Heart left ventricle (tissue), 16 donors: ENCODE measurements around the gene JPH2. TPM values are rescaled to one million over a fixed set of nuclear protein-coding genes. Genes with fewer than 3 reads are reported as not detected.

ENCODE experiments used
- ATAC-seq, 4 donors: fragments of 200-7000 bp; cut with Tn5 transposase; one replicate each; pipeline ENCODE4 v1.9.1; 2020 to 2022; ENCODE audit warnings: moderate library complexity in 4 of 4, mild to moderate bottlenecking in 3 of 4, moderate number of reproducible peaks in 1 of 4
- DNase-seq, 5 donors: peaks; one replicate each; pipeline ENCODE4 v3.0.0-alpha.2; 2020
- H3K27ac ChIP-seq, 12 donors: fragments of 200-600 bp; sonication (generic) in 4 of 12; one replicate each; pipeline versions ENCODE4 v1.5.0 to v1.8.0; 2016 to 2022; ENCODE audit warnings: mild to moderate bottlenecking in 2 of 12
- H3K27me3 ChIP-seq, 9 donors: fragments of 200-600 bp; sonication (generic) in 2 of 9; one replicate each; pipeline versions ENCODE4 v1.5.1 to v1.8.0; 2016 to 2022; ENCODE audit warnings: mild to moderate bottlenecking in 3 of 9
- H3K36me3 ChIP-seq, 9 donors: fragments of 200-600 bp; sonication (generic) in 2 of 9; one replicate each; pipeline versions ENCODE4 v1.5.0 to v1.8.0; 2018 to 2022; ENCODE audit warnings: mild to moderate bottlenecking in 2 of 9
- H3K4me1 ChIP-seq, 12 donors: fragments of 200-600 bp; sonication (generic) in 4 of 12; one replicate each; pipeline versions ENCODE4 v1.5.0 to v1.8.0; 2016 to 2022; ENCODE audit warnings: mild to moderate bottlenecking in 3 of 12
- H3K4me3 ChIP-seq, 12 donors: fragments of 200-600 bp; sonication (generic) in 4 of 12; one replicate each; pipeline versions ENCODE4 v1.5.0 to v1.8.0; 2017 to 2022; ENCODE audit warnings: mild to moderate bottlenecking in 9 of 12, moderate library complexity in 4 of 12
- H3K9me3 ChIP-seq, 12 donors: fragments of 200-600 bp; sonication (generic) in 4 of 12; one replicate each; pipeline versions ENCODE4 v1.5.0 to v1.8.0; 2016 to 2022; ENCODE audit warnings: mild to moderate bottlenecking in 1 of 12
- POLR2A ChIP-seq, 2 donors: fragments of 450-650 bp; IDR thresholded peaks; one replicate each; pipeline ENCODE4 v1.6.1; 2017; ENCODE audit warnings: antibody characterized with exemption in 2 of 2, mild to moderate bottlenecking in 2 of 2, moderate library complexity in 2 of 2
- WGBS, 4 donors: extraction: QIAGEN DNeasy Blood & Tissue Kit in 2 of 4; methylation state at CpG; one replicate each; pipeline versions ENCODE4 v1.1.5 to v1.1.7; 2013 to 2018; 5-methylcytosine and 5-hydroxymethylcytosine counted together
- intact Hi-C, 10 donors: fragments of 100-400 bp; cut with DNase I; formaldehyde crosslinking; loops; one replicate each; pipeline versions ENCODE4 v1.11.1 to v1.14.2; 2022
- polyA plus RNA-seq, 2 donors: library from polyadenylated mRNA; stranded (reverse); fragments of 200-250 nt; gene quantifications; one replicate each; pipeline ENCODE4 v1.2.3, GENCODE V29; 2013
- total RNA-seq, 9 donors: library from RNA; depleted of rRNA in 2 of 9; stranded (reverse); fragments of >200 nt in 2 of 9; fragmentation: NEBNext Ultra II Directional in 3 of 9; extraction: Animal tissue kit (Norgen Biotek cat#: 25700) in 3 of 9; gene quantifications; one replicate each; pipeline versions ENCODE4 v1.1.0 to v1.2.4, GENCODE V29; 2016 to 2023
- TF ChIP-seq, protein P1 (sequence below), 12 donors: fragments of 200-600 bp; sonication (generic) in 4 of 12; IDR thresholded peaks; one replicate each; pipeline versions ENCODE4 v1.5.0 to v1.8.0; 2018 to 2022; ENCODE audit warnings: antibody characterized with exemption in 12 of 12, mild to moderate bottlenecking in 5 of 12
- donor health status: ischemic (EF 13 %, LVEDD 7.1; RV severe dilation, severe dysfunction).
- donor health status: healthy with polysubstance abuse.
- donor health status: DM: no; HTN: yes; CAD: no.
- donor health status: DM: no; HTN: no; CAD: no.
- donor health status: ischemic (EF 25% LVEDD 6.9; RV normal size, moderate dysfunction).
- donor health status: ischemic (EF 25% LVEDD 5.7; RV mildly dilated, moderate dysfunction).
- donor health status: healthy.
- donor health status: DM: yes; HTN: yes; CAD: no.
- donor health status: ischemic (EF 35%, LVEDD 5.7; RV mildly dilated, moderate dysfunction).
- donor health status: nonischemic (EF 11% LVEDD 7.7; RV severe dilation, severe dysfunction).
- donor health status: DM: yes; HTN: yes; CAD: no.
- donor health status: PGD.
- donor health status: ischemic (EF 29% LVEDD 5.4; RV normal size, mild dysfunction).
- donor health status: nonischemic (EF 23%, LVEDD 6.1; RV moderate dilation, normal function).

Gene JPH2
- total and polyA plus RNA-seq, 11 donors: 99.5 to 219 (median 155) TPM

DNA sequence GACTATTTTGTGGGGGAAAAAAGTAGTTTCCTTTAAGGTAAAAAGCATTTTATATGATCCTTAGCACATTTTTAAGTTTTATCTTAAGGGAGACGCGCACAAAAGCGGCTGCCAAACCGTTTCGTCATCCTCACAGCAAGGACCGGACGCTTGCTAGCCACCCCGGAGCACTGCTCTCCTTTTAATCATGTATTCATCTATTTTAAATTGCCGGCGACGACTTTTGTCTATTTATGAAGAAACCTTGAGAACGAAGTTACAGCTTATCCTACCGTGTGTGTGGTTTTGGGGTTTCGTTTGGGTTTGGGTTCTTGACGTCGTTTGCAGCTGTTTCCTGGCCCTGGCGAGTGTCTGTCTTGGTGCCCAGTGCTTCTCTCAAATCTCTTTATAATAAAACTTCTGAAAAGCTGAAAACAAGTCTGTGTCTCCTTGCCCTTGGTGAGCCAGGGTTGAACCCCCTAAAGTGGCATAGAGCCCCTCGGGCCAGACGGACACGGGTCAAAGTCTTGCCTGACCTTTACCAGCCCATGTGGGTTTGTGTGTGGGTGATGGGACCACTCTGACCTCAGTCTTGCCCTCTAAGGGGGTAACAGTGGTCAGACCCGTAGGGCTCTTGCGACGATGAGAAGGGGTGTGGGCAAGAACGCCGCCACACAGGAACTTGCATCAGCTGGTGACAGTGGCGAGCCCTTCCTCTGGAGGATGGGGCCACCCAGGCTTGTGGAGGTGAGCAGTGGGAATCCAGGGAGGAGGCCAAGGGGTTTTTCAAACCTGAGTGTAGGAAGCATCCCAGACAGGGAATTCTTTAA is 117.6 kb downstream of the JPH2 start:
- Histone ChIP-seq H3K27me3 (peaks cover 0 to 7% (median 0%) of the 10 kb centered on the region in 9 donors), H3K4me3 (peak overlapping the region in 1 of 12 donors; percentile 34), H3K36me3 (no peaks in the 10 kb centered on the region), H3K9me3 (no peaks in the 10 kb centered on the region), H3K27ac (peak overlapping the region in 1 of 12 donors; percentile 76), H3K4me1 (peaks cover 0 to 32% (median 0%) of the 10 kb centered on the region in 12 donors)
- DNase-seq: peak in 1 of 5 donors; percentile 28
- TF ChIP-seq, protein P1, sequence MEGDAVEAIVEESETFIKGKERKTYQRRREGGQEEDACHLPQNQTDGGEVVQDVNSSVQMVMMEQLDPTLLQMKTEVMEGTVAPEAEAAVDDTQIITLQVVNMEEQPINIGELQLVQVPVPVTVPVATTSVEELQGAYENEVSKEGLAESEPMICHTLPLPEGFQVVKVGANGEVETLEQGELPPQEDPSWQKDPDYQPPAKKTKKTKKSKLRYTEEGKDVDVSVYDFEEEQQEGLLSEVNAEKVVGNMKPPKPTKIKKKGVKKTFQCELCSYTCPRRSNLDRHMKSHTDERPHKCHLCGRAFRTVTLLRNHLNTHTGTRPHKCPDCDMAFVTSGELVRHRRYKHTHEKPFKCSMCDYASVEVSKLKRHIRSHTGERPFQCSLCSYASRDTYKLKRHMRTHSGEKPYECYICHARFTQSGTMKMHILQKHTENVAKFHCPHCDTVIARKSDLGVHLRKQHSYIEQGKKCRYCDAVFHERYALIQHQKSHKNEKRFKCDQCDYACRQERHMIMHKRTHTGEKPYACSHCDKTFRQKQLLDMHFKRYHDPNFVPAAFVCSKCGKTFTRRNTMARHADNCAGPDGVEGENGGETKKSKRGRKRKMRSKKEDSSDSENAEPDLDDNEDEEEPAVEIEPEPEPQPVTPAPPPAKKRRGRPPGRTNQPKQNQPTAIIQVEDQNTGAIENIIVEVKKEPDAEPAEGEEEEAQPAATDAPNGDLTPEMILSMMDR (IDR thresholded peaks at IDR 0.05): no peak
- no peak for TF ChIP-seq POLR2A (IDR thresholded peaks at IDR 0.05)
- WGBS, 4 donors: 74 to 78% (median 76%) methylated on average over 25 to 26 of the region's 26 CpGs
- intact Hi-C loops: loop anchor here in 2 of 10 donors (5.0 to 10.0 kb wide), 2 partner anchors 307 to 535 kb away; no protein-coding TSS in a partner anchor
- ATAC-seq: peak in 1 of 4 donors; percentile 11

GRCh38 chr20:44068316-44069201 is 118.4 kb downstream of the JPH2 start:
- no peaks in the 10 kb centered on the region for H3K9me3 ChIP-seq
- DNase-seq: peak in 2 of 5 donors; percentile 26 to 68
- intact Hi-C loops: no loop called here
- peak overlapping the region in 1 of 12 donors; percentile 34 for H3K4me3 ChIP-seq
- 80 to 89% (median 84%) methylated on average over 24 to 30 of the region's 30 CpGs for WGBS, 4 donors
- peak overlapping the region in 1 of 12 donors; percentile 76 for H3K27ac ChIP-seq
- no peaks in the 10 kb centered on the region for H3K36me3 ChIP-seq
- H3K27me3 ChIP-seq: peaks cover 0 to 7% (median 0%) of the 10 kb centered on the region in 9 donors
- peaks cover 0 to 32% (median 0%) of the 10 kb centered on the region in 12 donors for H3K4me1 ChIP-seq
- TF ChIP-seq, protein P1 (IDR thresholded peaks at IDR 0.05): no peak
- TF ChIP-seq POLR2A (IDR thresholded peaks at IDR 0.05): no peak
- ATAC-seq: no peak

- peak in 1 of 5 donors; percentile 21 for DNase-seq
- TF ChIP-seq, protein P1 (IDR thresholded peaks at IDR 0.05): no peak
- TF ChIP-seq POLR2A (IDR thresholded peaks at IDR 0.05): no peak
- intact Hi-C loops: no loop called here
- Histone ChIP-seq H3K4me3 (no peak overlapping the region), H3K27ac (no peak overlapping the region), H3K36me3 (no peaks in the 10 kb centered on the region), H3K4me1 (peaks cover 0 to 25% (median 0%) of the 10 kb centered on the region in 12 donors), H3K9me3 (no peaks in the 10 kb centered on the region), H3K27me3 (no peaks in the 10 kb centered on the region)
- peak in 1 of 4 donors; percentile 20 for ATAC-seq
- 88 to 95% (median 91%) methylated on average over 15 of the region's 15 CpGs for WGBS, 4 donors
Measured at GRCh38 chr20:44067650-44068081, 119.3 kb downstream of the JPH2 start.
